ENCODE measurements around the gene CDK1. TPM values are rescaled to one million over a fixed set of nuclear protein-coding genes. Genes with fewer than 3 reads are reported as not detected.

CDK1 gene
- total RNA-seq, 1 experiment from 2014 or later, result 199 TPM

- ChIA-PET CTCF (no interaction called here), POLR2A (no interaction called here)
- no peaks in the 10 kb centered on the region for H3K27me3 Mint-ChIP-seq (ENCODE audit: insufficient read depth, unreplicated experiment)
- no peaks in the 10 kb centered on the region for H3K9me3 Mint-ChIP-seq (ENCODE audit: unreplicated experiment)
- no peak overlapping the region for H3K27ac Mint-ChIP-seq (ENCODE audit: unreplicated experiment)
- H3K4me1 ChIP-seq, result no peaks in the 10 kb centered on the region
- H3K4me3 Mint-ChIP-seq (ENCODE audit: unreplicated experiment), result no peak overlapping the region
- no peak for DNase-seq
- H3K36me3 ChIP-seq (ENCODE audit: control insufficient read depth, insufficient read depth, low read length), result no peaks in the 10 kb centered on the region
- intact Hi-C loops (cut with micrococcal nuclease; ENCODE audit: unreplicated experiment), result no loop called here
- TF ChIP-seq, protein P1, sequence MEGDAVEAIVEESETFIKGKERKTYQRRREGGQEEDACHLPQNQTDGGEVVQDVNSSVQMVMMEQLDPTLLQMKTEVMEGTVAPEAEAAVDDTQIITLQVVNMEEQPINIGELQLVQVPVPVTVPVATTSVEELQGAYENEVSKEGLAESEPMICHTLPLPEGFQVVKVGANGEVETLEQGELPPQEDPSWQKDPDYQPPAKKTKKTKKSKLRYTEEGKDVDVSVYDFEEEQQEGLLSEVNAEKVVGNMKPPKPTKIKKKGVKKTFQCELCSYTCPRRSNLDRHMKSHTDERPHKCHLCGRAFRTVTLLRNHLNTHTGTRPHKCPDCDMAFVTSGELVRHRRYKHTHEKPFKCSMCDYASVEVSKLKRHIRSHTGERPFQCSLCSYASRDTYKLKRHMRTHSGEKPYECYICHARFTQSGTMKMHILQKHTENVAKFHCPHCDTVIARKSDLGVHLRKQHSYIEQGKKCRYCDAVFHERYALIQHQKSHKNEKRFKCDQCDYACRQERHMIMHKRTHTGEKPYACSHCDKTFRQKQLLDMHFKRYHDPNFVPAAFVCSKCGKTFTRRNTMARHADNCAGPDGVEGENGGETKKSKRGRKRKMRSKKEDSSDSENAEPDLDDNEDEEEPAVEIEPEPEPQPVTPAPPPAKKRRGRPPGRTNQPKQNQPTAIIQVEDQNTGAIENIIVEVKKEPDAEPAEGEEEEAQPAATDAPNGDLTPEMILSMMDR (IDR thresholded peaks at IDR 0.05; ENCODE audit: insufficient read depth in 1 of 2, low read depth in 1 of 2, low read length in 1 of 2, severe bottlenecking in 1 of 2, unreplicated experiment in 1 of 2), result no peak
- H3K9me3 ChIP-seq, result no peaks in the 10 kb centered on the region
- no TSS peak for BruUV-seq (replicated peaks)
- H3K4me1 Mint-ChIP-seq (ENCODE audit: low read depth, unreplicated experiment), result peaks cover 2% of the 10 kb centered on the region
- peaks cover 39% of the 10 kb centered on the region for H3K36me3 Mint-ChIP-seq (ENCODE audit: insufficient read depth, unreplicated experiment)
- H3K27me3 ChIP-seq (replicated peaks; ENCODE audit: control insufficient read depth, insufficient read depth, low read length), result no peaks in the 10 kb centered on the region
- no peak overlapping the region for H3K4me3 ChIP-seq (ENCODE audit: low read depth, low read length)
These were observed 23.2 kb downstream of the CDK1 start for GRCh38 chr10:60801522-60801921.

DNA sequence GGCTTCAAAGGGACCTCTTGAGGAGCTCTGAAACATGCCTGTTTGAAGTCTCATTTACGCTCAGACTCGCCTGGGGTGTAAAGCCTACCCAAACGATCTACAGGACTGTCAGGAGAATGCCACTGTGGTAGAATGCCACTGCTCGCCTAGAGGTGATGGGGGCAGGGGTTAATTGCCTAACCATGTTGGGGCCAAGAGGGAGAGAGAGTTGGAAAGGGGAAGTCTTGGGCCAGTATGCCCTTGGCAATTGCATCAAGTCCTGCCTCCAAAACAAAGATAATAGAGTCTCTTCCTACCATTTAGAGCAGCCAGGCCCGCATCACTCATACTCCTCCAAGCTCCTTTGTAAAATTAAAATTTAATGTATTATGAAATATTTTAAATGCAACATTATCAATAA, 25.2 kb downstream of the CDK1 start:
- Histone ChIP-seq H3K36me3 (ENCODE audit: control insufficient read depth, insufficient read depth, low read length) (no peaks in the 10 kb centered on the region; the same call in 1 of the 2 replicates), H3K27me3 (replicated peaks; ENCODE audit: control insufficient read depth, insufficient read depth, low read length) (no peaks in the 10 kb centered on the region), H3K4me3 (ENCODE audit: low read depth, low read length) (no peak overlapping the region), H3K4me1 (peaks cover 15% of the 10 kb centered on the region), H3K9me3 (no peaks in the 10 kb centered on the region)
- POLR2A ChIA-PET, result no interaction called here
- no TSS peak for BruUV-seq (replicated peaks)
- TF ChIP-seq, protein P1 (IDR thresholded peaks at IDR 0.05; ENCODE audit: insufficient read depth in 1 of 2, low read depth in 1 of 2, low read length in 1 of 2, severe bottlenecking in 1 of 2, unreplicated experiment in 1 of 2), result no peak
- Mint-ChIP-seq H3K4me1 (ENCODE audit: low read depth, unreplicated experiment) (no peaks in the 10 kb centered on the region), H3K27ac (ENCODE audit: unreplicated experiment) (no peak overlapping the region), H3K36me3 (ENCODE audit: insufficient read depth, unreplicated experiment) (peaks cover 21% of the 10 kb centered on the region), H3K4me3 (ENCODE audit: unreplicated experiment) (no peak overlapping the region), H3K9me3 (ENCODE audit: unreplicated experiment) (no peaks in the 10 kb centered on the region), H3K27me3 (ENCODE audit: insufficient read depth, unreplicated experiment) (no peaks in the 10 kb centered on the region)
- intact Hi-C loops (cut with micrococcal nuclease; ENCODE audit: unreplicated experiment), result no loop called here
- no peak for DNase-seq
- CTCF ChIA-PET, result no interaction called here

GRCh38 chr10:60803865-60804264, 25.6 kb downstream of the CDK1 start:
- H3K36me3 ChIP-seq (ENCODE audit: control insufficient read depth, insufficient read depth, low read length), result no peaks in the 10 kb centered on the region; the same call in 1 of the 2 replicates
- Mint-ChIP-seq H3K4me3 (ENCODE audit: unreplicated experiment) (no peak overlapping the region), H3K4me1 (ENCODE audit: low read depth, unreplicated experiment) (no peaks in the 10 kb centered on the region), H3K27me3 (ENCODE audit: insufficient read depth, unreplicated experiment) (no peaks in the 10 kb centered on the region), H3K36me3 (ENCODE audit: insufficient read depth, unreplicated experiment) (peaks cover 17% of the 10 kb centered on the region), H3K27ac (ENCODE audit: unreplicated experiment) (no peak overlapping the region), H3K9me3 (ENCODE audit: unreplicated experiment) (no peaks in the 10 kb centered on the region)
- H3K4me1 ChIP-seq, result peaks cover 15% of the 10 kb centered on the region
- ChIA-PET POLR2A (no interaction called here), CTCF (no interaction called here)
- TF ChIP-seq, protein P1 (IDR thresholded peaks at IDR 0.05; ENCODE audit: insufficient read depth in 1 of 2, low read depth in 1 of 2, low read length in 1 of 2, severe bottlenecking in 1 of 2, unreplicated experiment in 1 of 2), result no peak
- intact Hi-C loops (cut with micrococcal nuclease; ENCODE audit: unreplicated experiment), result no loop called here
- H3K27me3 ChIP-seq (replicated peaks; ENCODE audit: control insufficient read depth, insufficient read depth, low read length), result no peaks in the 10 kb centered on the region
- no peaks in the 10 kb centered on the region for H3K9me3 ChIP-seq
- no peak overlapping the region for H3K4me3 ChIP-seq (ENCODE audit: low read depth, low read length)
- no peak for DNase-seq
- BruUV-seq (replicated peaks), result no TSS peak
